ENCODE results near the gene LCNL1. TPM values are rescaled to one million over a fixed set of nuclear protein-coding genes. Genes with fewer than 3 reads are reported as not detected.
A peak's percentile ranks its signal among the peaks of the same experiment; 100 is the strongest.

Gene LCNL1
- total and polyA plus RNA-seq, 2 of the 13 experiments (the other 11 are each of a cell fraction or from before 2014, with no cell fraction given) = not detected

DNA sequence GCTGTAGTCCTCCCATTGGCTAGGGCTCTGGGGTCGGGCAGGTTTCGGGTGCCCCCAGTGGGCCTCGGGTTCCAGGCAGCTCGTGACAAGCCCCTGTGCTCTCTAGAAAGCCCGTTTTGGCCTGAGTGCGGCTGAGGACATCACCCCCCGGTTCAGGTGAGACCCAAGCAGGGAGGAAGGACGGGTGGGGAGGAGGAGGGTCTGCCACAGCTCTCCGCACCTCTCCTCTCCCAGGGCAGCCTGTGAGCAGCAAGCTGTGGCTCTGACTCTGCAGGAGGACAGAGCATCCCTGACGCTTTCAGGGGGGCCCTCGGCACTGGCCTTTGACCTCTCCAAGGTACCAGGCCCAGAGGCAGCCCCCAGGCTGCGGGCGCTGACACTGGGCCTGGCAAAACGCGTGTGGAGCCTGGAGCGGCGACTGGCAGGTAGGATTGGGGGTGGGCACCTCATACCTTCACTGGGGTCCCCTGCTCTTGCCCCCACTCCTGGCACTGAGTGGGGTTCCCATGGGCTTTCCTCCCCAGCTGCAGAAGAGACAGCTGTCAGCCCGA lies 10.1 kb downstream of the LCNL1 start (continued):
- TF ChIP-seq, protein P1, sequence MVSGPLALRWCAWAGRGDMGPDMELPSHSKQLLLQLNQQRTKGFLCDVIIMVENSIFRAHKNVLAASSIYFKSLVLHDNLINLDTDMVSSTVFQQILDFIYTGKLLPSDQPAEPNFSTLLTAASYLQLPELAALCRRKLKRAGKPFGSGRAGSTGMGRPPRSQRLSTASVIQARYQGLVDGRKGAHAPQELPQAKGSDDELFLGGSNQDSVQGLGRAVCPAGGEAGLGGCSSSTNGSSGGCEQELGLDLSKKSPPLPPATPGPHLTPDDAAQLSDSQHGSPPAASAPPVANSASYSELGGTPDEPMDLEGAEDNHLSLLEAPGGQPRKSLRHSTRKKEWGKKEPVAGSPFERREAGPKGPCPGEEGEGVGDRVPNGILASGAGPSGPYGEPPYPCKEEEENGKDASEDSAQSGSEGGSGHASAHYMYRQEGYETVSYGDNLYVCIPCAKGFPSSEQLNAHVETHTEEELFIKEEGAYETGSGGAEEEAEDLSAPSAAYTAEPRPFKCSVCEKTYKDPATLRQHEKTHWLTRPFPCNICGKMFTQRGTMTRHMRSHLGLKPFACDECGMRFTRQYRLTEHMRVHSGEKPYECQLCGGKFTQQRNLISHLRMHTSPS (CRISPR knock-in tag; IDR thresholded peaks at IDR 0.05; ENCODE audit: low read depth) = no peak
- TF ChIP-seq ELF1 (CRISPR knock-in tag; IDR thresholded peaks at IDR 0.05) (0 out of 2 replicates have a peak, but pooled peaks have one; percentile 6), ZNF749 (CRISPR knock-in tag; IDR thresholded peaks at IDR 0.05; ENCODE audit: borderline replicate concordance) (no peak), KLF15 (CRISPR knock-in tag; IDR thresholded peaks at IDR 0.05; ENCODE audit: borderline replicate concordance) (0 out of 2 replicates have a peak, but pooled peaks have one; percentile 1), ZNF343 (CRISPR knock-in tag; IDR thresholded peaks at IDR 0.05) (no peak), SMYD3 (CRISPR knock-in tag; IDR thresholded peaks at IDR 0.05) (no peak), KDM5B (CRISPR knock-in tag; IDR thresholded peaks at IDR 0.05; ENCODE audit: borderline replicate concordance) (0 out of 2 replicates have a peak, but pooled peaks have one; percentile 15), PRPF4 (IDR thresholded peaks at IDR 0.05; ENCODE audit: low read depth, low read length, poor library complexity, severe bottlenecking) (no peak), PHB2 (IDR thresholded peaks at IDR 0.05; ENCODE audit: partially characterized antibody) (no peak), KLF12 (CRISPR knock-in tag; IDR thresholded peaks at IDR 0.05; ENCODE audit: borderline replicate concordance) (no peak), CBFB (CRISPR knock-in tag; IDR thresholded peaks at IDR 0.05) (no peak), U2AF2 (IDR thresholded peaks at IDR 0.05; ENCODE audit: low read depth, low read length) (no peak), MAZ (IDR thresholded peaks at IDR 0.05; ENCODE audit: borderline replicate concordance, low read depth, low read length) (no peak), MAZ (CRISPR knock-in tag; IDR thresholded peaks at IDR 0.05; ENCODE audit: low read depth) (no peak), ZNF615 (CRISPR knock-in tag; IDR thresholded peaks at IDR 0.05; ENCODE audit: borderline replicate concordance) (no peak), AKAP8 (CRISPR knock-in tag; IDR thresholded peaks at IDR 0.05) (0 out of 2 replicates have a peak, but pooled peaks have one; percentile 10), ZNF263 (CRISPR knock-in tag; IDR thresholded peaks at IDR 0.05) (peak; percentile 93), SRY (CRISPR knock-in tag; IDR thresholded peaks at IDR 0.05) (no peak), ZC3H4 (CRISPR knock-in tag; IDR thresholded peaks at IDR 0.05; ENCODE audit: borderline replicate concordance) (no peak), ETV5 (CRISPR knock-in tag; IDR thresholded peaks at IDR 0.05; ENCODE audit: borderline replicate concordance) (no peak), KDM4B (CRISPR knock-in tag; IDR thresholded peaks at IDR 0.05) (no peak), POGZ (CRISPR knock-in tag; IDR thresholded peaks at IDR 0.05) (no peak), SP4 (CRISPR knock-in tag; IDR thresholded peaks at IDR 0.05) (no peak)
- TF ChIP-seq, protein P2, sequence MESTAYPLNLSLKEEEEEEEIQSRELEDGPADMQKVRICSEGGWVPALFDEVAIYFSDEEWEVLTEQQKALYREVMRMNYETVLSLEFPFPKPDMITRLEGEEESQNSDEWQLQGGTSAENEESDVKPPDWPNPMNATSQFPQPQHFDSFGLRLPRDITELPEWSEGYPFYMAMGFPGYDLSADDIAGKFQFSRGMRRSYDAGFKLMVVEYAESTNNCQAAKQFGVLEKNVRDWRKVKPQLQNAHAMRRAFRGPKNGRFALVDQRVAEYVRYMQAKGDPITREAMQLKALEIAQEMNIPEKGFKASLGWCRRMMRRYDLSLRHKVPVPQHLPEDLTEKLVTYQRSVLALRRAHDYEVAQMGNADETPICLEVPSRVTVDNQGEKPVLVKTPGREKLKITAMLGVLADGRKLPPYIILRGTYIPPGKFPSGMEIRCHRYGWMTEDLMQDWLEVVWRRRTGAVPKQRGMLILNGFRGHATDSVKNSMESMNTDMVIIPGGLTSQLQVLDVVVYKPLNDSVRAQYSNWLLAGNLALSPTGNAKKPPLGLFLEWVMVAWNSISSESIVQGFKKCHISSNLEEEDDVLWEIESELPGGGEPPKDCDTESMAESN (CRISPR knock-in tag; conservative IDR thresholded peaks at IDR 0.05) = no peak
- TF ChIP-seq, protein P3, sequence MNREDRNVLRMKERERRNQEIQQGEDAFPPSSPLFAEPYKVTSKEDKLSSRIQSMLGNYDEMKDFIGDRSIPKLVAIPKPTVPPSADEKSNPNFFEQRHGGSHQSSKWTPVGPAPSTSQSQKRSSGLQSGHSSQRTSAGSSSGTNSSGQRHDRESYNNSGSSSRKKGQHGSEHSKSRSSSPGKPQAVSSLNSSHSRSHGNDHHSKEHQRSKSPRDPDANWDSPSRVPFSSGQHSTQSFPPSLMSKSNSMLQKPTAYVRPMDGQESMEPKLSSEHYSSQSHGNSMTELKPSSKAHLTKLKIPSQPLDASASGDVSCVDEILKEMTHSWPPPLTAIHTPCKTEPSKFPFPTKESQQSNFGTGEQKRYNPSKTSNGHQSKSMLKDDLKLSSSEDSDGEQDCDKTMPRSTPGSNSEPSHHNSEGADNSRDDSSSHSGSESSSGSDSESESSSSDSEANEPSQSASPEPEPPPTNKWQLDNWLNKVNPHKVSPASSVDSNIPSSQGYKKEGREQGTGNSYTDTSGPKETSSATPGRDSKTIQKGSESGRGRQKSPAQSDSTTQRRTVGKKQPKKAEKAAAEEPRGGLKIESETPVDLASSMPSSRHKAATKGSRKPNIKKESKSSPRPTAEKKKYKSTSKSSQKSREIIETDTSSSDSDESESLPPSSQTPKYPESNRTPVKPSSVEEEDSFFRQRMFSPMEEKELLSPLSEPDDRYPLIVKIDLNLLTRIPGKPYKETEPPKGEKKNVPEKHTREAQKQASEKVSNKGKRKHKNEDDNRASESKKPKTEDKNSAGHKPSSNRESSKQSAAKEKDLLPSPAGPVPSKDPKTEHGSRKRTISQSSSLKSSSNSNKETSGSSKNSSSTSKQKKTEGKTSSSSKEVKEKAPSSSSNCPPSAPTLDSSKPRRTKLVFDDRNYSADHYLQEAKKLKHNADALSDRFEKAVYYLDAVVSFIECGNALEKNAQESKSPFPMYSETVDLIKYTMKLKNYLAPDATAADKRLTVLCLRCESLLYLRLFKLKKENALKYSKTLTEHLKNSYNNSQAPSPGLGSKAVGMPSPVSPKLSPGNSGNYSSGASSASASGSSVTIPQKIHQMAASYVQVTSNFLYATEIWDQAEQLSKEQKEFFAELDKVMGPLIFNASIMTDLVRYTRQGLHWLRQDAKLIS (CRISPR knock-in tag; IDR thresholded peaks at IDR 0.05) = no peak
